ENCODE data around the gene YWHAG. TPM values are rescaled to one million over a fixed set of nuclear protein-coding genes. Genes with fewer than 3 reads are reported as not detected.

Gene YWHAG
- total and polyA plus RNA-seq, 2 of the 13 experiments (the other 11 are each of a cell fraction or from before 2014, with no cell fraction given) = 36.9 to 67.5 TPM

- TF ChIP-seq, protein P1, sequence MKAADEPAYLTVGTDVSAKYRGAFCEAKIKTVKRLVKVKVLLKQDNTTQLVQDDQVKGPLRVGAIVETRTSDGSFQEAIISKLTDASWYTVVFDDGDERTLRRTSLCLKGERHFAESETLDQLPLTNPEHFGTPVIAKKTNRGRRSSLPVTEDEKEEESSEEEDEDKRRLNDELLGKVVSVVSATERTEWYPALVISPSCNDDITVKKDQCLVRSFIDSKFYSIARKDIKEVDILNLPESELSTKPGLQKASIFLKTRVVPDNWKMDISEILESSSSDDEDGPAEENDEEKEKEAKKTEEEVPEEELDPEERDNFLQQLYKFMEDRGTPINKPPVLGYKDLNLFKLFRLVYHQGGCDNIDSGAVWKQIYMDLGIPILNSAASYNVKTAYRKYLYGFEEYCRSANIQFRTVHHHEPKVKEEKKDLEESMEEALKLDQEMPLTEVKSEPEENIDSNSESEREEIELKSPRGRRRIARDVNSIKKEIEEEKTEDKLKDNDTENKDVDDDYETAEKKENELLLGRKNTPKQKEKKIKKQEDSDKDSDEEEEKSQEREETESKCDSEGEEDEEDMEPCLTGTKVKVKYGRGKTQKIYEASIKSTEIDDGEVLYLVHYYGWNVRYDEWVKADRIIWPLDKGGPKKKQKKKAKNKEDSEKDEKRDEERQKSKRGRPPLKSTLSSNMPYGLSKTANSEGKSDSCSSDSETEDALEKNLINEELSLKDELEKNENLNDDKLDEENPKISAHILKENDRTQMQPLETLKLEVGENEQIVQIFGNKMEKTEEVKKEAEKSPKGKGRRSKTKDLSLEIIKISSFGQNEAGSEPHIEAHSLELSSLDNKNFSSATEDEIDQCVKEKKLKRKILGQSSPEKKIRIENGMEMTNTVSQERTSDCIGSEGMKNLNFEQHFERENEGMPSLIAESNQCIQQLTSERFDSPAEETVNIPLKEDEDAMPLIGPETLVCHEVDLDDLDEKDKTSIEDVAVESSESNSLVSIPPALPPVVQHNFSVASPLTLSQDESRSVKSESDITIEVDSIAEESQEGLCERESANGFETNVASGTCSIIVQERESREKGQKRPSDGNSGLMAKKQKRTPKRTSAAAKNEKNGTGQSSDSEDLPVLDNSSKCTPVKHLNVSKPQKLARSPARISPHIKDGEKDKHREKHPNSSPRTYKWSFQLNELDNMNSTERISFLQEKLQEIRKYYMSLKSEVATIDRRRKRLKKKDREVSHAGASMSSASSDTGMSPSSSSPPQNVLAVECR (CRISPR knock-in tag; IDR thresholded peaks at IDR 0.05; ENCODE audit: borderline replicate concordance) = peak; percentile 88
- TF ChIP-seq, protein P2, sequence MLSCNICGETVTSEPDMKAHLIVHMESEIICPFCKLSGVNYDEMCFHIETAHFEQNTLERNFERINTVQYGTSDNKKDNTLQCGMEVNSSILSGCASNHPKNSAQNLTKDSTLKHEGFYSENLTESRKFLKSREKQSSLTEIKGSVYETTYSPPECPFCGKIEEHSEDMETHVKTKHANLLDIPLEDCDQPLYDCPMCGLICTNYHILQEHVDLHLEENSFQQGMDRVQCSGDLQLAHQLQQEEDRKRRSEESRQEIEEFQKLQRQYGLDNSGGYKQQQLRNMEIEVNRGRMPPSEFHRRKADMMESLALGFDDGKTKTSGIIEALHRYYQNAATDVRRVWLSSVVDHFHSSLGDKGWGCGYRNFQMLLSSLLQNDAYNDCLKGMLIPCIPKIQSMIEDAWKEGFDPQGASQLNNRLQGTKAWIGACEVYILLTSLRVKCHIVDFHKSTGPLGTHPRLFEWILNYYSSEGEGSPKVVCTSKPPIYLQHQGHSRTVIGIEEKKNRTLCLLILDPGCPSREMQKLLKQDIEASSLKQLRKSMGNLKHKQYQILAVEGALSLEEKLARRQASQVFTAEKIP (CRISPR knock-in tag; IDR thresholded peaks at IDR 0.05; ENCODE audit: borderline replicate concordance) = no peak
- TF ChIP-seq, protein P3, sequence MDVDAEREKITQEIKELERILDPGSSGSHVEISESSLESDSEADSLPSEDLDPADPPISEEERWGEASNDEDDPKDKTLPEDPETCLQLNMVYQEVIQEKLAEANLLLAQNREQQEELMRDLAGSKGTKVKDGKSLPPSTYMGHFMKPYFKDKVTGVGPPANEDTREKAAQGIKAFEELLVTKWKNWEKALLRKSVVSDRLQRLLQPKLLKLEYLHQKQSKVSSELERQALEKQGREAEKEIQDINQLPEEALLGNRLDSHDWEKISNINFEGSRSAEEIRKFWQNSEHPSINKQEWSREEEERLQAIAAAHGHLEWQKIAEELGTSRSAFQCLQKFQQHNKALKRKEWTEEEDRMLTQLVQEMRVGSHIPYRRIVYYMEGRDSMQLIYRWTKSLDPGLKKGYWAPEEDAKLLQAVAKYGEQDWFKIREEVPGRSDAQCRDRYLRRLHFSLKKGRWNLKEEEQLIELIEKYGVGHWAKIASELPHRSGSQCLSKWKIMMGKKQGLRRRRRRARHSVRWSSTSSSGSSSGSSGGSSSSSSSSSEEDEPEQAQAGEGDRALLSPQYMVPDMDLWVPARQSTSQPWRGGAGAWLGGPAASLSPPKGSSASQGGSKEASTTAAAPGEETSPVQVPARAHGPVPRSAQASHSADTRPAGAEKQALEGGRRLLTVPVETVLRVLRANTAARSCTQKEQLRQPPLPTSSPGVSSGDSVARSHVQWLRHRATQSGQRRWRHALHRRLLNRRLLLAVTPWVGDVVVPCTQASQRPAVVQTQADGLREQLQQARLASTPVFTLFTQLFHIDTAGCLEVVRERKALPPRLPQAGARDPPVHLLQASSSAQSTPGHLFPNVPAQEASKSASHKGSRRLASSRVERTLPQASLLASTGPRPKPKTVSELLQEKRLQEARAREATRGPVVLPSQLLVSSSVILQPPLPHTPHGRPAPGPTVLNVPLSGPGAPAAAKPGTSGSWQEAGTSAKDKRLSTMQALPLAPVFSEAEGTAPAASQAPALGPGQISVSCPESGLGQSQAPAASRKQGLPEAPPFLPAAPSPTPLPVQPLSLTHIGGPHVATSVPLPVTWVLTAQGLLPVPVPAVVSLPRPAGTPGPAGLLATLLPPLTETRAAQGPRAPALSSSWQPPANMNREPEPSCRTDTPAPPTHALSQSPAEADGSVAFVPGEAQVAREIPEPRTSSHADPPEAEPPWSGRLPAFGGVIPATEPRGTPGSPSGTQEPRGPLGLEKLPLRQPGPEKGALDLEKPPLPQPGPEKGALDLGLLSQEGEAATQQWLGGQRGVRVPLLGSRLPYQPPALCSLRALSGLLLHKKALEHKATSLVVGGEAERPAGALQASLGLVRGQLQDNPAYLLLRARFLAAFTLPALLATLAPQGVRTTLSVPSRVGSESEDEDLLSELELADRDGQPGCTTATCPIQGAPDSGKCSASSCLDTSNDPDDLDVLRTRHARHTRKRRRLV (CRISPR knock-in tag; IDR thresholded peaks at IDR 0.05) = no peak
- TF ChIP-seq ZBTB34 (CRISPR knock-in tag; IDR thresholded peaks at IDR 0.05) (no peak), KAT8 (CRISPR knock-in tag; IDR thresholded peaks at IDR 0.05) (no peak; the same call in 1 of the 2 replicates), STAT5B (CRISPR knock-in tag; IDR thresholded peaks at IDR 0.05) (no peak), ZNF556 (CRISPR knock-in tag; IDR thresholded peaks at IDR 0.05; ENCODE audit: borderline replicate concordance) (0 out of 2 replicates have a peak, but pooled peaks have one; percentile 89), GATAD1 (CRISPR knock-in tag; IDR thresholded peaks at IDR 0.05) (0 out of 2 replicates have a peak, but pooled peaks have one; percentile 48), ZNF572 (CRISPR knock-in tag; IDR thresholded peaks at IDR 0.05) (no peak)
- TF ChIP-seq, protein P4, sequence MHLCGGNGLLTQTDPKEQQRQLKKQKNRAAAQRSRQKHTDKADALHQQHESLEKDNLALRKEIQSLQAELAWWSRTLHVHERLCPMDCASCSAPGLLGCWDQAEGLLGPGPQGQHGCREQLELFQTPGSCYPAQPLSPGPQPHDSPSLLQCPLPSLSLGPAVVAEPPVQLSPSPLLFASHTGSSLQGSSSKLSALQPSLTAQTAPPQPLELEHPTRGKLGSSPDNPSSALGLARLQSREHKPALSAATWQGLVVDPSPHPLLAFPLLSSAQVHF (CRISPR knock-in tag; IDR thresholded peaks at IDR 0.05) = 0 out of 2 replicates have a peak, but pooled peaks have one; percentile 16
- TF ChIP-seq, protein P5, sequence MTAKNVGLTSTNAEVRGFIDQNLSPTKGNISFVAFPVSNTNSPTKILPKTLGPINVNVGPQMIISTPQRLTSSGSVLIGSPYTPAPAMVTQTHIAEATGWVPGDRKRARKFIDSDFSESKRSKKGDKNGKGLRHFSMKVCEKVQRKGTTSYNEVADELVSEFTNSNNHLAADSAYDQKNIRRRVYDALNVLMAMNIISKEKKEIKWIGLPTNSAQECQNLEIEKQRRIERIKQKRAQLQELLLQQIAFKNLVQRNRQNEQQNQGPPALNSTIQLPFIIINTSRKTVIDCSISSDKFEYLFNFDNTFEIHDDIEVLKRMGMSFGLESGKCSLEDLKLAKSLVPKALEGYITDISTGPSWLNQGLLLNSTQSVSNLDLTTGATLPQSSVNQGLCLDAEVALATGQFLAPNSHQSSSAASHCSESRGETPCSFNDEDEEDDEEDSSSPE (CRISPR knock-in tag; IDR thresholded peaks at IDR 0.05) = peak; percentile 76
Measured at GRCh38 chr7:76393116-76394031, 34.6 kb upstream of the YWHAG start (continued).
